CD4-positive, alpha-beta T cell treated with Interleukin-4 for 1 hour (primary cell): Measurements from ENCODE around the gene CNGA2.

Source experiments
- DNase-seq, 2 donors: peaks; one replicate each; pipeline ENCODE4 v3.0.0-alpha.2; 2020 to 2022

CNGA2 gene

DNA sequence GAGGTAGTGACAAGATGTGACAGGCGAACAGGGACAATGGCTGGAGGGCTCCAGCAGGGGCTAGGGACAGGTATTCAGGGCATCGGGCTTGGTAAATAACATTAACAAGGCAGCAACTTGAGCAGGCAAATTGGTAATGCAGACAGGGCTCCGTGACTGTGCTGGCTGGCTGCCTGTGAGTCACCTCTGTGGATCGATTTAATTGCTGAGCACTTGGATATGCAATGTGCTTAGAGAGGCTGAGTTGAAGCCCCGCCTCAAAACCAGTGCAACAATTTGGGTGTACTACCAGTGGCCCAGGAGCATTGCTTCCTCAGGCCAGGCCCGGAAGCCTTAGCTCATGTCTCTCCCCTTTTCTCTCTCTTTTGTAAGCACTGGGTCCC lies 19.5 kb downstream of the CNGA2 start:
- DNase-seq = no peak

- no peak for DNase-seq
Observed at GRCh38 chrX:151754641-151755215, 20.2 kb downstream of the CNGA2 start.

GRCh38 chrX:151759041-151759708 lies 24.6 kb downstream of the CNGA2 start:
- no peak for DNase-seq

DNA sequence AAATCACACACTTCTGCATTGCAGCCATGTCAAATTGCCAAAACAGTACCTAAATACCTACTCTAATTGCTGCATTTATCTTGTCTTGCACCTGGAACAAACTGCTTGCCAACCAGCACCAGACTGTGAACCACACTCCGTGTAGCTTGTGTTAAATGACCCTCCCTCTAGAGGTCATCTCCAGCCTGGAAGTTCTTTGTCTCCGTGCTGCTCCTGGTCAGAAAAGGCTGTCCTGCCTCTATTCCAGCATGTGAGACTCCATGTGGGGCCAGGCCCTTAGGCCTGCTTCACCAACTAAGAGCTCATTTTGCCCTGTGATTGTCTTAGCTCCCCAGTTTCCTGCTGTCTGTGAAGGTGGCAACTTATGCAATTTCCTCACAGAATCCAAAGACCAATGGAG lies 28.3 kb downstream of the CNGA2 start:
- no peak for DNase-seq

DNA sequence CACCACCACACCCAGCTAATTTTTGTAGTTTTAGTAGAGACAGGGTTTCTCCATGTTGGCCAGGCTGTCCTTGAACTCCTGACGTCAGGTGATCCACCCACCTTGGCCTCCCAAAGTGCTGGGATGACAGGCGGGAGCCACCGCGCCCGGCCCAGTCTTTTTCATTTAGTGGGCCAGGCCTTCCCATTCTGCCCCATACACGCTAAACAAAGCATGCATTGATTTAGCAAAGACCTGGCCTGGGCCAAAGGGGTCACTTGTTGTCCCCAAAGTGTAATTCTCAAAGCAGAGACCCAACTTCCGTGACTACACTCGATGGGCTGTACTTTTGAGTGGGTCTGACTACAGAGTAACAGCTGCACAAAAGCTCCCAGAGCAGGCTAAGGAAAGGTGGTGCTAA lies 29.2 kb downstream of the CNGA2 start:
- no peak for DNase-seq

GRCh38 chrX:151765026-151765425 lies 30.5 kb downstream of the CNGA2 start:
- no peak for DNase-seq

DNA sequence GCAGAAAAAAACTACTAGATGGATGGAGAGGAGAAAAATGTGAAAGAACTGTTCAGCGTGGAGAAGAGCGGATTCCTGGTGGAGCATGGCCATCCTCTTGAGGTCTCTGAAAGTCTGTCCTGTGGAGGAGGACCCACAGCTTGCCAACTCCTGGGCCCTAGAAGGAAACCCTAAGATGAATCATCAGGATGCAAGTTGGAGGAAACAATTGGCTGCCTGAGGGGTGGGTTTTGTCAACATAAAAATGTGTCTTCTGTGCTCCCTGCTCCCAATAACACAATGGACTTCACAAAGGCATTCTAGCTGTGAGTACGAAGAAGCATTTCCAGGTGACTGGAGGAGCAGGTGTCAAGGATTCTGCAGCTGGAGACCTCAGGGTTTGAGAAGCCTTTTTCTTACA lies 37.2 kb downstream of the CNGA2 start:
- DNase-seq = no peak

DNA sequence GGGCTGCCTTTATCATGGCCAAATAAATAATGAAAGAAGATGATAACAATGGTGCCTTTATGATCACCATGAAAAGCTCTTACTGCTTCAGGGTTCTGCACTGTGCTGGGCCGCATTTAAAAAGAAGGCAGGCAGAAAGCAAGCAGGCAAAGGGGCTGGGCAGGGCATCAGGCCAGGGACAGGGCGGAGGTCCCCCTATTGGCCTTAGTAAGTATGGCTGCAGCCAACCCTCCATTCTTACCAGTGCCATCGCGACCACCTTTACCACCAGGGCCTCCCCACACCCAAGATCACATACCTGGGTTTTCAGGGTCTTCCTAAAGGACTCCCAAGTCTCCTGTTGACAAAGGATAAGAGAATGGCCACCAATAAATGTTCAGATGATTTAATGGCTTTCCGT lies 38.9 kb downstream of the CNGA2 start:
- no peak for DNase-seq

GRCh38 chrX:151774421-151774820 lies 39.9 kb downstream of the CNGA2 start:
- DNase-seq = no peak

- no peak for DNase-seq
Observed at GRCh38 chrX:151776181-151776731, 41.7 kb downstream of the CNGA2 start.

DNA sequence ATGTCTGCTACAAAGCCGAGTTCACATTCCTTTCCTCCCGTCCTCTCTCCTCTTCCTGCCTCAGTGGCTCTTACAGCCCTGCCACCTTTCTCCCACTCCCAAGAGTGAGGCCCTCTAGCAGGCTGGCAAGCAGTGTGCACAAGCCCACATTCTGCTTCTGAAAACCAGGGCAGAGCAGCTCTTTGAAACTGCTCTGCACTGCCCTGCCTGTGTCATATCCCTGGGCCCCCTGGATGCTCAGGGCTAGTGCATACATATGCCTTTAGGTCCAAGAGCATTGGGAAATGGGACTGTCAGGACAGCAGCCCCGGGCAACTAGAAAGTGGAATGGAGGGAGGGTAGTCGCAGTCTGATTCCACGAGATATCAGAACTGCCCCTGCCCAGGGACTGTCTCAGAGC lies 42.4 kb downstream of the CNGA2 start:
- DNase-seq = no peak

GRCh38 chrX:151779258-151779657 lies 44.7 kb downstream of the CNGA2 start:
- DNase-seq = no peak

DNA sequence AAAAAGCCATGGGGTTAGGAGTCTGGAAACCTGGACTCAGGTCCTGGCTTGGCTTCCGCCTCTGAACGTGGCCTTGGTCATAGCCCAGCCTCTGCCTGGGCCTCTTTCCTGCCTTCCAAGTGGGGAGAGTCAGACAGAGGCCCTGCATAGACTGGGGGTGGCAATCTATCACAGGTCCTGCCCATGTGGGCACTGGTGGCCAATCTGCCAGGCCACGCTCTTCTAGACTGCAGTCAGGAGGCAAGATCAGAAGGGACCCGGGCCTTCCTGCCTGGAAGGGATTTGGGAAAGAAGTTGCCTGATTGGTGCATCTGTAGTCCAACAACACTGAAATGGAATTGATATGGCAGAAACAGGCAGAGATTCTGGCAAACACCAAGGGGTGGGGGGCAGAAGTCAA lies 46.1 kb downstream of the CNGA2 start:
- no peak for DNase-seq

DNA sequence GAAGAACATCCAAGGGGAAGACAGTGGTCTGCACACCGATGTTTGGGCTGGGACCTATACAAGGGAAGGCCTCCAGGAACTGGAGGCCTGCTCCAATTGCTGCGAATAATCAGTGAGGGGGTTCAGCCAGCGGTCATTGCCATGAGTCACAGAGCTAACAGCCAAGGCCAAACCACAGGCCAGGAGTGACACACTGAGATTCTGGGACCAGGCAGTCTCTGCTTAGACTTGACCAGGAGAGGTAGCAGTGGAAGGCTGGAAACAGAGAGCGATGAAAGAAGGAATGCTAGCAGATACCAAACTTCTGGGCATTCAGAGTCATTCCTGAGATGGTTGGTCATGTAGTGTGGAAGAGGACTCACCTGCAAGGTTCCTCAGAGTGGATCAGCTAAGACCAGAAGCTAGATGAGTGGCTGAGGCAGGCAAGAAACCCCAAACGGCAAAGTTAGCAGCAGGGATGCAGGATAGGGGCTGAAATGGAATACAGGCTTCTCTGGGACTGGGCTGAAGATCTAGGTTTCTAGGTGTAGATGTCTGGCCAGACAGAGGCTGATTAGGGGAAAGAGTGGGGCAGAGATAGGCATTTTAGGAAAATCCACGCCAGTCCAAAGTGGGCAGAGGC lies 54.7 kb downstream of the CNGA2 start:
- no peak for DNase-seq

- no peak for DNase-seq
Observed at GRCh38 chrX:151790481-151791160, 56.1 kb downstream of the CNGA2 start.

- no peak for DNase-seq
Observed at GRCh38 chrX:151791961-151792360, 57.4 kb downstream of the CNGA2 start.

DNA sequence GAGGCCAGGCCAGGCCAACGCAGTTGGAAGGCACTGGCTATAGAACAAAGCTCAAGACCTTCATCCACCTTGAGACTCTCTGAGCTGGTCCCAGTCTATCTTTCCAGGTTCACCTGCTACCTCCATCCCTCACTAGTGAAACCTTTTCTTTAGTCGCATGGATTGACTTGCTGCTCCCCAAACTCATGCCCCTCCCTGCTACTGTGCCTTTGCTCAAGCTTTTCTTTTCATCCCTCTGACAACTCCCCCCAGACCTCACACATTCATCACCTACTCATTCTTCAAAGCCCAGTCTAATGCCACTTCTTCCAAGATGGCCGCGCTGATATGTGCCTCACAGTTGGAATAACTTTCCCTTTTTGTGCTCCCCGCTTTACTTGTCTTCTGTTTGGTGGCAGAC lies 58.0 kb downstream of the CNGA2 start:
- no peak for DNase-seq

DNA sequence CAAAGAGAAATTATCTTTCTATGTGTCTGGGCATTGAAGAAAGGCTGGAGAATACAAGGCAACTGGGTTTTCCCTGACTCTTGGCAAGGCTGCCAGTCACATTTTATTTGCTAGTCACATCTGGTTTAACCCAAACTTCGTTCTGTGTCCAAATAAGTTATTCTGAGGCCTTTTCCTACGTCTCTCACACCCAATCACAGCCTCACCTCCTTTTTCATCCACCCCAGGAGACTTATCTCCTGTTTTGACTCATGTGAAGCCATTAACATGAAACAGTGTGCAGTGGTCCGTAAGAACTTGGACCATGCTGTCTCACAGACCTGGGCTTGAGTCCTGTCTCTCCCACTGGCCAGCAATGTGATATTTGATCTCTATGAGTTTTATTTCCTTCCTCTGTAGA lies 59.3 kb downstream of the CNGA2 start:
- no peak for DNase-seq
